HEK293 (cell line): ENCODE data around the gene MDGA2.

ENCODE experiments used
- CTCF ChIA-PET: fragments of 350-600 bp; formaldehyde crosslinking; extraction: SDS; loops from one replicate; lab custom pipeline; 2021; ENCODE audit warnings: antibody characterized with exemption; lab: Yijun Ruan, JAX
- POLR2A ChIA-PET: fragments of 300-600 bp; formaldehyde crosslinking; extraction: SDS; loops from one replicate; lab custom pipeline; 2020; ENCODE audit warnings: antibody characterized with exemption, inconsistent platforms; lab: Yijun Ruan, JAX
- H3K27ac ChIP-seq: fragments of 200-500 bp; sonication (Bioruptor generic); 2 replicates; pipeline ENCODE4 v1.5.1; 2014; ENCODE audit warnings: low read depth, low read length, control low read depth, inconsistent platforms; ENCODE audit errors: extremely low read depth
- H3K36me3 ChIP-seq, 2 experiments: fragments of 200-500 bp in 1 of 2; sonication (Bioruptor generic) in 1 of 2; 1 replicate in 1 of 2; 2 replicates in 1 of 2; pipeline ENCODE4 v1.5.1; 2014 to 2017; ENCODE audit warnings: inconsistent platforms in 2 of 2, low read length in 2 of 2; ENCODE audit not compliant: control insufficient read depth in 2 of 2, insufficient read depth in 1 of 2
- H3K4me1 ChIP-seq: fragments of 200-500 bp; sonication (Bioruptor generic); 2 replicates; pipeline ENCODE4 v1.5.1; 2014; ENCODE audit warnings: mild to moderate bottlenecking, low read length, inconsistent platforms; ENCODE audit not compliant: control insufficient read depth, insufficient read depth
- H3K4me3 ChIP-seq: 2 replicates; pipeline ENCODE4 v1.5.1; 2011; ENCODE audit warnings: low read depth, mild to moderate bottlenecking, control low read depth, low read length, moderate library complexity
- H3K9me3 ChIP-seq: fragments of 200-500 bp; sonication (Bioruptor generic); 2 replicates; pipeline ENCODE4 v1.5.1; 2014; ENCODE audit warnings: low read depth, low read length, inconsistent platforms; ENCODE audit not compliant: control insufficient read depth, insufficient read depth
- KLF1 ChIP-seq: fragments of 450-650 bp; formaldehyde crosslinking; IDR thresholded peaks from 2 replicates; pipeline ENCODE4 v1.5.1; 2016; ENCODE audit warnings: missing biosample characterization, missing genetic modification characterization
- PRDM2 ChIP-seq: fragments of 450-650 bp; formaldehyde crosslinking; IDR thresholded peaks from 2 replicates; pipeline ENCODE4 v1.5.1; 2016; ENCODE audit warnings: missing biosample characterization, missing genetic modification characterization, borderline replicate concordance
- RBAK ChIP-seq: fragments of 450-650 bp; formaldehyde crosslinking; IDR thresholded peaks from 2 replicates; pipeline ENCODE4 v1.5.1; 2016; ENCODE audit warnings: missing biosample characterization, missing genetic modification characterization
- SCRT1 ChIP-seq: fragments of 450-650 bp; formaldehyde crosslinking; IDR thresholded peaks from 2 replicates; pipeline ENCODE4 v1.5.1; 2016; ENCODE audit warnings: missing biosample characterization, missing genetic modification characterization, borderline replicate concordance
- SETDB1 ChIP-seq: IDR thresholded peaks from one replicate; pipeline ENCODE4 v1.6.1; 2017; ENCODE audit warnings: mild to moderate bottlenecking, low read length, moderate library complexity, mixed read lengths; ENCODE audit not compliant: insufficient read length
- YY1 ChIP-seq: fragments of 450-650 bp; formaldehyde crosslinking; IDR thresholded peaks from 2 replicates; pipeline ENCODE4 v1.5.1; 2018; ENCODE audit warnings: missing biosample characterization, missing genetic modification characterization
- ZNF16 ChIP-seq: fragments of 450-650 bp; formaldehyde crosslinking; IDR thresholded peaks from 2 replicates; pipeline ENCODE4 v1.5.1; 2016; ENCODE audit warnings: low read depth, missing biosample characterization, missing genetic modification characterization
- ZNF202 ChIP-seq: fragments of 450-650 bp; formaldehyde crosslinking; IDR thresholded peaks from 2 replicates; pipeline ENCODE4 v1.5.1; 2016; ENCODE audit warnings: missing biosample characterization, missing genetic modification characterization, borderline replicate concordance
- ZNF24 ChIP-seq: fragments of 450-650 bp; formaldehyde crosslinking; IDR thresholded peaks from 2 replicates; pipeline ENCODE4 v1.5.1; 2016; ENCODE audit warnings: missing biosample characterization, missing genetic modification characterization
- ZNF302 ChIP-seq: fragments of 450-650 bp; formaldehyde crosslinking; IDR thresholded peaks from 2 replicates; pipeline ENCODE4 v1.5.1; 2016; ENCODE audit warnings: missing biosample characterization, missing genetic modification characterization, low read depth
- ZNF394 ChIP-seq: fragments of 450-650 bp; formaldehyde crosslinking; IDR thresholded peaks from 2 replicates; pipeline ENCODE4 v1.5.1; 2016; ENCODE audit warnings: missing biosample characterization, missing genetic modification characterization, mild to moderate bottlenecking, moderate library complexity, borderline replicate concordance
- ZNF416 ChIP-seq: fragments of 450-650 bp; formaldehyde crosslinking; IDR thresholded peaks from 2 replicates; pipeline ENCODE4 v1.5.1; 2016; ENCODE audit warnings: missing biosample characterization, missing genetic modification characterization
- ZNF558 ChIP-seq: fragments of 450-650 bp; formaldehyde crosslinking; IDR thresholded peaks from 2 replicates; pipeline ENCODE4 v1.5.1; 2016; ENCODE audit warnings: missing biosample characterization, missing genetic modification characterization
- ZNF664 ChIP-seq: fragments of 450-650 bp; formaldehyde crosslinking; IDR thresholded peaks from 2 replicates; pipeline ENCODE4 v1.5.1; 2016; ENCODE audit warnings: missing biosample characterization, missing genetic modification characterization
- ZNF677 ChIP-seq: fragments of 450-650 bp; IDR thresholded peaks from 2 replicates; pipeline ENCODE4 v1.5.0; 2018; ENCODE audit warnings: missing biosample characterization, mild to moderate bottlenecking, missing genetic modification characterization, moderate library complexity
- ZSCAN18 ChIP-seq: fragments of 450-650 bp; formaldehyde crosslinking; IDR thresholded peaks from 2 replicates; pipeline ENCODE4 v1.5.1; 2016; ENCODE audit warnings: missing biosample characterization, missing genetic modification characterization
- ZXDB ChIP-seq: fragments of 450-650 bp; formaldehyde crosslinking; IDR thresholded peaks from 2 replicates; pipeline ENCODE4 v1.5.1; 2016; ENCODE audit warnings: missing biosample characterization, missing genetic modification characterization
- TF ChIP-seq, protein P1 (sequence below): fragments of 450-650 bp; formaldehyde crosslinking; conservative IDR thresholded peaks from 2 replicates; pipeline ENCODE4 v1.5.1; 2016; ENCODE audit warnings: low read depth, missing biosample characterization, missing genetic modification characterization
- TF ChIP-seq, protein P2 (sequence below): fragments of 450-650 bp; formaldehyde crosslinking; IDR thresholded peaks from 2 replicates; pipeline ENCODE4 v1.5.1; 2017; ENCODE audit warnings: missing biosample characterization, missing genetic modification characterization

MDGA2 gene

GRCh38 chr14:47536341-47536740 is 139.1 kb downstream of the MDGA2 start (continued):
- TF ChIP-seq, protein P1, sequence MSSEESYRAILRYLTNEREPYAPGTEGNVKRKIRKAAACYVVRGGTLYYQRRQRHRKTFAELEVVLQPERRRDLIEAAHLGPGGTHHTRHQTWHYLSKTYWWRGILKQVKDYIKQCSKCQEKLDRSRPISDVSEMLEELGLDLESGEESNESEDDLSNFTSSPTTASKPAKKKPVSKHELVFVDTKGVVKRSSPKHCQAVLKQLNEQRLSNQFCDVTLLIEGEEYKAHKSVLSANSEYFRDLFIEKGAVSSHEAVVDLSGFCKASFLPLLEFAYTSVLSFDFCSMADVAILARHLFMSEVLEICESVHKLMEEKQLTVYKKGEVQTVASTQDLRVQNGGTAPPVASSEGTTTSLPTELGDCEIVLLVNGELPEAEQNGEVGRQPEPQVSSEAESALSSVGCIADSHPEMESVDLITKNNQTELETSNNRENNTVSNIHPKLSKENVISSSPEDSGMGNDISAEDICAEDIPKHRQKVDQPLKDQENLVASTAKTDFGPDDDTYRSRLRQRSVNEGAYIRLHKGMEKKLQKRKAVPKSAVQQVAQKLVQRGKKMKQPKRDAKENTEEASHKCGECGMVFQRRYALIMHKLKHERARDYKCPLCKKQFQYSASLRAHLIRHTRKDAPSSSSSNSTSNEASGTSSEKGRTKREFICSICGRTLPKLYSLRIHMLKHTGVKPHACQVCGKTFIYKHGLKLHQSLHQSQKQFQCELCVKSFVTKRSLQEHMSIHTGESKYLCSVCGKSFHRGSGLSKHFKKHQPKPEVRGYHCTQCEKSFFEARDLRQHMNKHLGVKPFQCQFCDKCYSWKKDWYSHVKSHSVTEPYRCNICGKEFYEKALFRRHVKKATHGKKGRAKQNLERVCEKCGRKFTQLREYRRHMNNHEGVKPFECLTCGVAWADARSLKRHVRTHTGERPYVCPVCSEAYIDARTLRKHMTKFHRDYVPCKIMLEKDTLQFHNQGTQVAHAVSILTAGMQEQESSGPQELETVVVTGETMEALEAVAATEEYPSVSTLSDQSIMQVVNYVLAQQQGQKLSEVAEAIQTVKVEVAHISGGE (tag by site-specific recombination): no peak
- no peak for TF ChIP-seq SCRT1 (tag by site-specific recombination)
- TF ChIP-seq KLF1: no peak
- TF ChIP-seq ZNF416 (tag by site-specific recombination): no peak
- no peak for TF ChIP-seq YY1 (tag by site-specific recombination)

GRCh38 chr14:47526591-47527244 is 148.7 kb downstream of the MDGA2 start:
- H3K36me3 ChIP-seq: no peaks in the 10 kb centered on the region
- H3K9me3 ChIP-seq: no peaks in the 10 kb centered on the region
- TF ChIP-seq ZNF677 (tag by site-specific recombination): no peak
- TF ChIP-seq ZNF24 (tag by site-specific recombination): no peak
- TF ChIP-seq RBAK (tag by site-specific recombination): no peak
- TF ChIP-seq, protein P2, sequence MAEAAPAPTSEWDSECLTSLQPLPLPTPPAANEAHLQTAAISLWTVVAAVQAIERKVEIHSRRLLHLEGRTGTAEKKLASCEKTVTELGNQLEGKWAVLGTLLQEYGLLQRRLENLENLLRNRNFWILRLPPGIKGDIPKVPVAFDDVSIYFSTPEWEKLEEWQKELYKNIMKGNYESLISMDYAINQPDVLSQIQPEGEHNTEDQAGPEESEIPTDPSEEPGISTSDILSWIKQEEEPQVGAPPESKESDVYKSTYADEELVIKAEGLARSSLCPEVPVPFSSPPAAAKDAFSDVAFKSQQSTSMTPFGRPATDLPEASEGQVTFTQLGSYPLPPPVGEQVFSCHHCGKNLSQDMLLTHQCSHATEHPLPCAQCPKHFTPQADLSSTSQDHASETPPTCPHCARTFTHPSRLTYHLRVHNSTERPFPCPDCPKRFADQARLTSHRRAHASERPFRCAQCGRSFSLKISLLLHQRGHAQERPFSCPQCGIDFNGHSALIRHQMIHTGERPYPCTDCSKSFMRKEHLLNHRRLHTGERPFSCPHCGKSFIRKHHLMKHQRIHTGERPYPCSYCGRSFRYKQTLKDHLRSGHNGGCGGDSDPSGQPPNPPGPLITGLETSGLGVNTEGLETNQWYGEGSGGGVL (tag by site-specific recombination): no peak
- no peak for TF ChIP-seq ZNF394 (tag by site-specific recombination)
- TF ChIP-seq ZNF558 (tag by site-specific recombination): no peak
- no peak for TF ChIP-seq SCRT1 (tag by site-specific recombination)
- TF ChIP-seq ZNF664 (tag by site-specific recombination): no peak
- no peak for TF ChIP-seq PRDM2 (tag by site-specific recombination)
- TF ChIP-seq ZNF302 (tag by site-specific recombination): no peak
- TF ChIP-seq ZXDB: no peak
- no peak for TF ChIP-seq SETDB1
- no peak for TF ChIP-seq ZSCAN18 (tag by site-specific recombination)
- no peak for TF ChIP-seq ZNF202 (tag by site-specific recombination)
- no peak for TF ChIP-seq ZNF16 (tag by site-specific recombination)
- ChIA-PET POLR2A (no interaction called here), CTCF (no interaction called here)
- no peaks in the 10 kb centered on the region for H3K4me1 ChIP-seq
- no peak overlapping the region for H3K27ac ChIP-seq
- H3K4me3 ChIP-seq: no peak overlapping the region
